Endothelial cell of umbilical vein (primary cell): ENCODE results near the gene RPS19.

Source experiments
- EZH2 ChIP-seq: IDR thresholded peaks from 2 replicates; pipeline ENCODE4 v1.6.1; 2012; ENCODE audit warnings: borderline replicate concordance, low read depth, mild to moderate bottlenecking, moderate library complexity, low read length, inconsistent platforms; ENCODE audit not compliant: severe bottlenecking
- FOS ChIP-seq: IDR thresholded peaks from 2 replicates; pipeline ENCODE4 v1.6.1; 2011; ENCODE audit warnings: mild to moderate bottlenecking, low read length, moderate library complexity, borderline replicate concordance; ENCODE audit not compliant: insufficient read depth
- POLR2A ChIP-seq: IDR thresholded peaks from 2 replicates; pipeline ENCODE4 v1.6.1; 2012; ENCODE audit warnings: low read depth, mild to moderate bottlenecking, control low read depth, low read length
- POLR2AphosphoS5 ChIP-seq: IDR thresholded peaks from 2 replicates; pipeline ENCODE4 v1.6.1; 2012; ENCODE audit warnings: low read depth, mild to moderate bottlenecking, control low read depth, low read length, moderate library complexity; ENCODE audit not compliant: insufficient read depth
- TF ChIP-seq, protein P1 (sequence below), 2 donors: IDR thresholded peaks; 1 replicate in 1 of 2; 2 replicates in 1 of 2; pipeline ENCODE4 v1.5.1; 2011; ENCODE audit warnings: low read length in 2 of 2, mild to moderate bottlenecking in 2 of 2, moderate library complexity in 2 of 2, control low read depth in 1 of 2, inconsistent platforms in 1 of 2, low read depth in 1 of 2; ENCODE audit not compliant: insufficient read depth in 1 of 2; ENCODE audit errors: extremely low read depth in 1 of 2
- TF ChIP-seq, protein P2 (sequence below): IDR thresholded peaks from 2 replicates; pipeline ENCODE4 v1.6.1; 2011; ENCODE audit not compliant: insufficient read depth, insufficient read length

DNA sequence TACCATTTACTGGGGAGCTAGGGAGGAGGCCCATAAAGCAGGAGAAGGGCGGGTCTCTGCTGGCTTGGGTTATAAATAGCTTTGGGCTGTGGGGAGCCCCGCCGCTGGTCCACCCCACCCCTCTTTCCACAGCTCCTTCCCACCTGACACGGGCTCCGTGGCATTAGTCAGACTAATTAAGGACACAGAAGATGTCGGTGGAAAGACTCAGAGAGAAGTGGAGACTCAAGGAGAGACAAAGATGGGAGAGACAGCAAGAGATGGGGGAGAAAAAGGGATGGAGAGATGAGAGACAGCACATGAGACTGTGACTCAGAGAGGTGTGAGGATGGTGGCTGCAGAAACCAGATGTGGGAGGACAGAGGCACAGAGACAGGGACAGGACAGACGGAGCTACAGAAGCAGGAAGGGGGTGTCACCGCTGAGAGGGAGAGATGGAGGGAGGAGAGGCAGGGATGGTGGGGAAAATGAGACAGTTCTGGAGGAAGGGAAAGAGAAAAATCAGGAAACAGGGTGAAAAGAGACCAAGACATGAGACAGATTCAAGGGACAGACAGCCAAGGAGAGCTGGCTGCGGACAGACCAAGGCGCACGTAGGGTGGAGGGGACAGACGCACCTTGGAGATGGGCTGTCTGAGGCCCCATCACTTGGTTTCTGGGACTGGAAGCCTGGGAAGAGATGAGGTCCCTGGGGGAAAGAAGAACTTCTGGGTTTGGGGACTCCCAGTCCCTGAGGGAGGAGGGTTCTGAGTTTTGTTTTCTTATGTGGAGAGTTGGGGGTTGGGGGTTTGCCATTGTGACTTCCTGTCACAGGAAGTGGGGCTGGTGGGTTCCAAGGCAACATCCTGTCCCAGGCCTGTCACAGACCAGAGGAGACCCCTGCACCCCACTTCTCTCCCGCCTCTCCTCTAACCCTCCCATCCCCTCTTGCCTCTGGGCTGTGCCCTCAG lies 27.0 kb downstream of the RPS19 start:
- TF ChIP-seq EZH2: no peak
- TF ChIP-seq, protein P1, sequence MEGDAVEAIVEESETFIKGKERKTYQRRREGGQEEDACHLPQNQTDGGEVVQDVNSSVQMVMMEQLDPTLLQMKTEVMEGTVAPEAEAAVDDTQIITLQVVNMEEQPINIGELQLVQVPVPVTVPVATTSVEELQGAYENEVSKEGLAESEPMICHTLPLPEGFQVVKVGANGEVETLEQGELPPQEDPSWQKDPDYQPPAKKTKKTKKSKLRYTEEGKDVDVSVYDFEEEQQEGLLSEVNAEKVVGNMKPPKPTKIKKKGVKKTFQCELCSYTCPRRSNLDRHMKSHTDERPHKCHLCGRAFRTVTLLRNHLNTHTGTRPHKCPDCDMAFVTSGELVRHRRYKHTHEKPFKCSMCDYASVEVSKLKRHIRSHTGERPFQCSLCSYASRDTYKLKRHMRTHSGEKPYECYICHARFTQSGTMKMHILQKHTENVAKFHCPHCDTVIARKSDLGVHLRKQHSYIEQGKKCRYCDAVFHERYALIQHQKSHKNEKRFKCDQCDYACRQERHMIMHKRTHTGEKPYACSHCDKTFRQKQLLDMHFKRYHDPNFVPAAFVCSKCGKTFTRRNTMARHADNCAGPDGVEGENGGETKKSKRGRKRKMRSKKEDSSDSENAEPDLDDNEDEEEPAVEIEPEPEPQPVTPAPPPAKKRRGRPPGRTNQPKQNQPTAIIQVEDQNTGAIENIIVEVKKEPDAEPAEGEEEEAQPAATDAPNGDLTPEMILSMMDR (IDR thresholded peaks at IDR 0.05; ENCODE audit: extremely low read depth in 1 of 2, insufficient read depth in 1 of 2, low read depth in 1 of 2, low read length in 2 of 2): no peak
- TF ChIP-seq POLR2A: no peak
- TF ChIP-seq, protein P2, sequence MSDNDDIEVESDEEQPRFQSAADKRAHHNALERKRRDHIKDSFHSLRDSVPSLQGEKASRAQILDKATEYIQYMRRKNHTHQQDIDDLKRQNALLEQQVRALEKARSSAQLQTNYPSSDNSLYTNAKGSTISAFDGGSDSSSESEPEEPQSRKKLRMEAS: no peak
- no peak for TF ChIP-seq FOS
- no peak for TF ChIP-seq POLR2AphosphoS5
